GM21619 (cell line): ENCODE data around the gene SAA1.
A peak's percentile ranks its signal among the peaks of the same experiment; 100 is the strongest.
"Not testable (repeated sequence)": the region's sequence is repeated elsewhere in the genome, so short reads cannot be mapped to it uniquely, and the experiment has no call there.

Experiments used
- ATAC-seq: cut with Tn5 transposase; IDR thresholded peaks from one replicate; pipeline ENCODE4 v1.9.1; 2021; ENCODE audit not compliant: unreplicated experiment

The SAA1 gene

DNA sequence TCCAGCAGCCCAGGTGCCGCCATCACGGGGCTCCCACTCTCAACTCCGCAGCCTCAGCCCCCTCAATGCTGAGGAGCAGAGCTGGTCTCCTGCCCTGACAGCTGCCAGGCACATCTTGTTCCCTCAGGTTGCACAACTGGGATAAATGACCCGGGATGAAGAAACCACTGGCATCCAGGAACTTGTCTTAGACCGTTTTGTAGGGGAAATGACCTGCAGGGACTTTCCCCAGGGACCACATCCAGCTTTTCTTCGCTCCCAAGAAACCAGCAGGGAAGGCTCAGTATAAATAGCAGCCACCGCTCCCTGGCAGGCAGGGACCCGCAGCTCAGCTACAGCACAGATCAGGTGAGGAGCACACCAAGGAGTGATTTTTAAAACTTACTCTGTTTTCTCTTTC is at the start of gene SAA1:
Gene SAA1, plus strand, starts transcription at position 316 of the 400 bp plus-strand sequence. CDS start 624 bp downstream, outside the sequence.
- ATAC-seq = no peak

DNA sequence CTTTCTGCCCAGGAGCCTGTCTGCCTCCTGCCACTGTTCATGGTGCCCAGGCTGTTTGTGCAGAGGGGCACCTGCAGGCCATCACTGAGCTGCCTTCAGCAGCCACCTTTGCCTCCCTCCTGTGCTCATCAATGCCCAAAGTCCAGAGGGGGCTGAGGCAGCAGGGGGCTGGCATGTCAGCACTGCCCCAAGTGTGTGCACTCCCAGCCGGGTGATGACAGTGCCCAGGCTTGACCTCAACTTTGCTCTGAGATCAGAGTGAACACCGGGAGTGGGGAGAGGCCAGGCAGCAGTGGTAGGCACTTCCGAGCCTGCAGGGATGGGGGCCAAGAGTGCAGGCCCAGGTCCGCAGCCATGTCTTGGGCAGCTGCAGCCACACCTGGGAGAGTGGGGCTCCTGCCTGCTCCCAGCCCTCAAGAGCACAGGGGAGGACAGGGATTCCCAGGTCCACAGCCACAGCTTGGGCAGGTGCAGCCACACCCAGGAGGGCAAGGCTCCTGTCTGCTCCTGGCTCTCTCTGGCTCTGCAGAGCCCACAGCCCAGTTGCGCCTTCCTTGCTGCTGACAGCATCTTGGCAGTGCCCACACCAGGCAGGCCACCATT is 44.7 kb upstream of the SAA1 start:
- ATAC-seq = no peak

DNA sequence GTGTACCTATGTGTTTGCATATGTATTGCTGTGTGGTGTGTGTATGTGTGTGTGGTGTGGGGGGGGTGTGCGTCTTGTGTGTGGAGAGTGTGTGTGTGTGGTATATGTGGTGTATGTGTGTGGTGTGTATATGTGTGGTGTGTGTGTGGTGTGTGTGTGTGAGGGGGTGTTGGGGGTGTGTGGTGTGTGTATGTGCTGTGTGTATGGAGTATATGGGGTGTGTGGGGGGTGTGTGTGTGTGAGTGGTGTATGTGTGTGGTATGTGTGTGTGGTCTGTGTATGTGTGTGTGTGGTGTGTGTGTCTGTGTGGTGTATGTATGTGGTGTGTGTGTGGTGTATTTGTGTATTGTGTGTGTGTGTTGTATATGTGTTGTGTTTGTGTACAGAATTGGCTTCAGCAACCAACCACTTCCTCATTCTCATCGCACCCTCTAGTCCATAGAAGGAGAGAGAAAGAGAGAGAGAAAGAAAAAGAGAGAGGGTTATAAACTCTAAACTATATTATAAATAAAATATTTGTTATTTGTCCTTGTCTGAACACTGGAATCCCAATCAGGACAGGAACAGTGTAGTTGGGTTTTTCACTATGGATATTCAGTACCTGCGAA is 43.1 kb upstream of the SAA1 start:
- ATAC-seq = no peak

DNA sequence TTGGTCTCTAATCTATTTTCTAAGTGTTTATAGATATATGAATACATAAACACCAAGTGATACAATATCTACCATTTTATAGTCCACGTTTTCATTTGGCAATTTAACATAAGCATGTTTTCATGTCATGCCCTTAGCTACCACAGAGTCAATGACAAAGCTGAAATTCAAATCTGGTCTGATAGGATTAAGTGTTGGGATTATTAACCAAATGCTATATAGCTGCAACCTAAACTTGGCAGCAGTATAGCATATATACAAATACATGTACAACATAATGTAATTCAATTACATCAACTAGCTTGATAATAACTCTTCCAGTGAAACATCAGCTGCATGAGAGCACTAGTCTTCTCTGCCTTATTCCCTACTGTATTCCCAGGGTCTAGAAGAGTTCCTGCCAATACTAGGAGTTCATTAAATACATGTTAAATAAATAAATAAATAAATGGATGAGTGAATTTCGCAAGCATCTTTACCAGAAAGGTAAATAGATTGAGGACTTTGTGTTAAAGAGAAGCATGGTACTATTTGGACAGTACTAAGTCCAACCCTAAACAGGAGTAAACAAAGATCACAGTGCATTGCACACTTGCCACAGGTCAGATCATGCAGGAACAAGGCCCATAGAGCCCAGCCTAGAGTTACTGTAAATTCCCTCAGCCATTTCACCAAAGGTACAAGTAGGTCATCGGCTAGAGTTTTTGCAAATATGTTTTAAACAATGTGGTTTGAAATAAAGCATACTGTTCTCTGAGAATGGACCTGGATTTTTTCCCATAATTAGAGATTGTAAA is 42.3 kb upstream of the SAA1 start:
- ATAC-seq = no peak

DNA sequence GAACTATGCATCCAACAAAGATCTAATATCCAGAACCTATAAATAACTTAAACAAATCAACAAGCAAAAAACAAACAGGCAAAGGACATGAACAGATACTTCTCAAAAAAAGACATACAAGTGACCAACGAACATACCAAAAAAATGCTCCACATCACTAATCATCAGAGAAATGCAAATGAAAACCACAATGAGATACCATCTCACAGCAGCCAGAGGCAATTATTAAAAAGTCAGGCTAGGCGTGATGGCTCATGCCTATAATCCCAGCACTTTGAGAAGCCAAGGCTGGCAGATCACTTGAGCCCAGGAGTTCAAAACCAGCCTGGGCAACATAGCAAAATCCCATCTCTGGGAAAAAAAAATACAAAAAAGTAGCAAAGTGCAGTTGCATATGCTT is 40.2 kb upstream of the SAA1 start:
- no peak for ATAC-seq

DNA sequence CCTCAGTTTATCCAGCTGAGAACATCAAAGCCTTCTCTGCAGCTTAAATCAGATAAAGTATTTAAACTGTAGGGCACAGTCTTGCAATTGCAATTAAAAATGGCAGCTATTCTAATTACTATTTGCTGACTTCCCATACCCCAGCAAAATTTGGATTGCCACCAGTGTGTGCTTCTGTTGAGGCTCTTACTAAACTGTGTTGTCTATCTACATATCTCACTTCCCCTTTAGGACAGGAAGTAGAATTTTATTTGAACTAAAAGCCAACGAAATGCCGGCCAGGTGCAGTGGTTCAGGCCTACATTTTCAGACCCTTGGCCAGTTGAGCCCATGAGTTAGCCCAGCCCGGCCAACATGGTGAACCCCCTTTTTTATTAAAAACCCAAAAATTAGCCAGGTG is 36.6 kb upstream of the SAA1 start:
- peak; percentile 96 for ATAC-seq

DNA sequence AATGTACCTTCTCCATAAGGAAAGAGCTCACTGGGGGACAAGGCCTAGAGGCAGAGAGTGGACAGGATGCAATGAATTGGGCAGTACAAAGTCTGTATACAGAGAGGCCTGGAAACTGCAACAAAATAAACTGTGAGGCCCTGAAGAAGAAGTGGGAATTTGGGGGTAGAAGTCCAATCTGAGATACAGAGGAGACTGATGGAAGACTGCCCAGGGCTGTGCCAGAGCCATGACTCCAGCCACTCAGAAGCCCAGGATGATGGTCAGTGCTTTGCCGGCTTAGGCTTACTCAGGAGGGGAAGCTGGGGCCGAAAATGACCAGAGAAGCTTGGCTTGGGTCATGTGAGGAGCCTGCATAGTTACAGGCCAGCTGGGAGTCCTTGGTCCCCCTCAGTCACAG is 35.2 kb upstream of the SAA1 start:
- no peak for ATAC-seq

DNA sequence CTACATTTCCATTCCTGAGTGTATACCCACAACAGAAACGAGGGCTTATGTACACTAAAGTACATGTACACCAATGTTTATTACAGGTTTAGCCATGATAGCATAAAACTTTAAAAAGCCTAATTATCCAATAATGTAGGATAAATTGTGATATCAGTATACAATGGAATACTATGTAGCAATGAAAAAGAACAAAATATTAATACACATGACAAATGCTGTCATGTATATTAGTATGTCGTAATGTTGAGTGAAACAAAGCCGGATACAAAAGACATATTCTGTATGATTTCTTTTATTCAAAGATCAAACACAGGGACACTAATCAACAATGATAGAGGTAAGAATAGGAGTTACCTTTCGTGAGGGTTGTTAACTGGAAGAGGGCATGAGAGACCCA is 32.2 kb upstream of the SAA1 start:
- ATAC-seq = no peak

DNA sequence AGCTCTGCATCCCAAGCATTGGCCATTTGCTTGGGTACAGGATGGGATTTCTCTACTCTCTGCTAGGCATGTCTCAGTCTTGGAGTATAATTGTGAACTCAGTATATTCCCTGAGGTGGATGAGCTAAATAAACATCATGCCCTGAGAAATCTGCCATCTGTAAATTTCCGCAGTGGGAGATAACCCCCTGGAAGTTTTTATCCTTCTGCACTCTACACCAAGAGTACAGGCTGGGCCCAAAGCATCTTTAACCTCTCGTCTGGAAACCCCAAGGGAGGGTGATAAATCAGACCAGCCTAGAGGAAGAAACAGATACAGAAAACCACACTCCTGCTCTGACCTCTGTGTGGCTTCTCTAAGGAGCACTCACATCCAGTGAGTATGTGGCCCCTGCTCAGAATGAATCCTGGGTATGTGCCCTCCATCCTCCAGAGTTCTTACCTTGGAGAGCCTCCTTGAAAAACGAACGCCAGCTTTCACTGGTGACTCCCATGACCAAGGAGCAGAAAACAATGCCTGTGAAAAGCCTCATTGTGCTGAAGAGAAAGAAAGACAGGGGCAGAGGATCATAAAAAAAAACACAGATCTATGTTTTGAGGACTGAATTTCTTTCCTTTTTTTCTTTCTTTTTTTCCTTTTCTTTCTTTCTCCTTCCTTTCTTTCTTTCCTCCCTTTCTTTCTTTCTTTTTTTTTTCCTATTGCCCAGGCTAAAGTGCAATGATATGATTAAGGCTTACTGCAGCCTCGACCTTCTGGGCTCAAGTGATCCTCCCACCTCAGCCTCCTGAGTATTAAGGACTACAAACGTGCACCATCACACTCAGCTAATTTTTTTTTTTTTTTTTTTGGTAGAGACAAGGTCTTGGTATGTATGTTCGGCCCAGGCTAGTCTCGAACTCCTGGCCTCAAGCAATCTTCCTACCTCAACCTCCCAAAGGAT is 30.4 kb upstream of the SAA1 start:
- no peak for ATAC-seq

DNA sequence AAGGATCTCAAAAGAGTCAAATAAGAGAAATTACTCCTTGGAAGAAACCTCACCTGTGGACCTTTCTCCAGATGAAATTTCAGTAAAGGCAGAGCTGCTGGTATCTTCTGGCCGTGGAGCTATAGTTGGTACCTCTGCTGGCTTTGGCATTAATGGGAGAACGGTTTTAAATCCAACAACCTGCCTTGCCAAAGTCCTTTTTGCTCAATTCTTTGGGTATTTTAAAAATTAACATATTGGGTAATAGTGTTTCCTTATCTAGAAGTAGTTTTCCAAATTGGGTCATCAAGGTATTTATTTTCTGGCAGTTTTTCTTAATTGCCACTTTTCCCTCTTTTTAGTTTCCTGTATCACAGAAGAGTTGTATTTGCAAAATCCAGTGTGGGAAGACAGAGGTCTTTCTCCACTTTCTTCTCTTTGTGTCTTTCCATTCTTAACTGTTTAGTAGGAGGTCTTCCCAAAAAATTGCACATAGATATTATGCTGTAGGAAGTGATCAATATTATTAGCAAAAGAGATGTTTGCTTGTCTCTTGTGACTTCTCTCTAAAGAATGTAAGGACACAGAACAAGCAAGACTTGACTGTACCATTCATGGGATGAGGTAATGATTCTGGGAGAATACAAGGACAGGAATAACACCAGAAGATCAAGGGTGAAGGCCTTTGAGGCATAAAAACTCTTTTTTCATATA is 29.3 kb upstream of the SAA1 start, which contains the start of gene SAA4:
Gene SAA4, minus strand, starts transcription at position 139 of the 693 bp plus-strand sequence. CDS start 876 bp downstream, outside the sequence.
- no peak for ATAC-seq

DNA sequence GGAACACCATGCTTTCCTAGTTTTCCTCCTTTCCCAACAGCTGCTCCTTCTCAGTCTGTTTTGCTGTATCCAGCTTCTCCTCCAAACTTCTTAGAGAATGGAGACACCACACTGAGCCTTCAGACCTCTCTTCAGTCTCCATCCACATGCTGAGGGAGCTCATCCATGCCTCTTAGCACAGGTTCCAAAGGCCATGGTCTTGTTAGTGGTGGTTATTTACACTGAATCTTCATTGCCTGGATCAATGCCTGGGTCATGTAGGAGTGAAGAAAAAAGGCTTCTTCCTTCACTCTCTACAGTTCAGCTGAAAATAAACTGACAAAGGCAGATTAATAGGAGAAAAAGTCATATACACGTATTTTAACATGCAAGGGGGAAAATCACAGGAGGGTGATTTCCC is 26.4 kb upstream of the SAA1 start:
- no peak for ATAC-seq

DNA sequence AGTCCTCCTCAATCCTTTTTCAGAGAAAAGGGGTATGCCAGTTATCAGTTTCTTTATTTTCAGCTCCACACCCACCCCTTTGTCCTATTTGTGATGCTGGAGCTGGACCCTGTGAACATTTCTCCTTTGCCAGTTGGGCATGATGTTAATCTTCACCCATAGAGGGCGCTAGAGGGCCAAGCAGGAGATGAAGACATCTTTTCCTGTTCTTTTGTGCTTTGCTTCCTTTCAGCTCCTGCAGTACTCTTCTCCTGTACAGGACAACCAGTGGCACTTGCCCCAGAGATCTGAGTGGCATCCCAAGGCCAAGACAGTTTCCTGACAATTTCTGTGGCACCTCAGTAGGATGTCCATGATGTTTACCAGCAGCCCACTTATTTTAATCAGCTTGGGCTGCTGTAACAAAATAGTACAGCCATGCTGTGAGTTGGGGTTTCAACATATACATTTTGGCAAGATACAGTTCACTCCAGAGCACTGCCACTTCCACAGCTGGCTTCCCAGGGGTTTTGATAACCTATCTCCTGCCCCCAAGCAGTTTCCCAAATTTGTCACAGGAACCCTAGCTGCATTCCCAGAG is 22.2 kb upstream of the SAA1 start:
- ATAC-seq = no peak

DNA sequence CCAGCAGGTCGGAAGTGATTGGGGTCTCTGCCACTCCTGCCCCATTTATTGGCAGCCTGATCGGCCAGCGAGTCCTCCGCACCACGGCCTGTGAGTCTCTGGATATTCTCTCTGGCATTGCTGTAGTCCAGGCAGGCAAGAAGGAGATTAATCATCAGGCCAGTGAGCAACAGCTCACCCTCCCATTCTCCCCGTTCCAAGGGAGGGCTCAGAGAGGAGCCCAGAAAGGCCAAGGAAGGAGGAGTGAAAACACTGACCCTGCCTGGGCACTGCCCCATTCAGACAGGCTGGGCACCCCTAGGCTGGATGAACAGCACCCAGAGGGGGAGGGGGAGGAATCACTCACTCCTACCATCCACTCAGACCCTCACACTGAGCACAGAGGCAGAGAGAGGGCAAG is 20.7 kb upstream of the SAA1 start:
- no peak for ATAC-seq

DNA sequence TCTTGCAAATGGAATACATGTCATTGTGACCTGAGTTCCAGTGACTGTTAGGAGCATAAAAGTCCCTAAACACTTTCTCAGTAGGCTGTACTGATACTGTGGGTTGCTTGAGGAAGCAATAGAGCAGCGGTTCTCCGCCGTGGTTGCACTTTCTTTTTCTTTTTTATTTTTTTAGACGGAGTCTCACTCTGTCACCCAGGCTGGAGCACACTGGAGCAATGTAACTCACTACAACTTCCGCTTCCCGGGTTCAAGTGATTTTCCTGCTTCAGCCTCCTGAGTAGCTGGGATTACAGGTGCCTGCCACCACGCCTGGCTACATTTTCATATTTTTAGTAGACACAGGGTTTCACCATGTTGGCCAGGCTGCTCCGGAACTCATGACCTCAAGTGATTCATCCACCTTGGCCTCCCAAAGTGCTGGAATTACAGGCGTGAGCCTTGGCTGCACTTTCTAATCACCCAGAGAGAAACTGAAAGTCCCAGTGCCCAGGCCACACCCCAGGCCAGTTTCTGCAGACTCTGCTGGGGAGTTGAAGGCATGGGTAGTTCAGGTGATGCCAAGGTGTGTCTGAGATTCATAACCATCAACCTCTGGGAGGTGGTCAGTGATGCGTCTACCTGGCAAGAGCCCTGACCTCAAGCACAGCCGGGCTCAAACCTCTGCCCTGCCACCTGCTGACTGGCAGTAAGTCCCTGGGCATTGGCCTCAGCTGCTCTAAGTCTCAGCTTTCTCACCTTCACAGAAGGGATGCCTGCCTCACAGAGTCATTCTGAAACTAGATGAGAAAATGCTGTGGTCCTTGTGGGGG is 19.5 kb upstream of the SAA1 start:
- peak; percentile 75 for ATAC-seq

DNA sequence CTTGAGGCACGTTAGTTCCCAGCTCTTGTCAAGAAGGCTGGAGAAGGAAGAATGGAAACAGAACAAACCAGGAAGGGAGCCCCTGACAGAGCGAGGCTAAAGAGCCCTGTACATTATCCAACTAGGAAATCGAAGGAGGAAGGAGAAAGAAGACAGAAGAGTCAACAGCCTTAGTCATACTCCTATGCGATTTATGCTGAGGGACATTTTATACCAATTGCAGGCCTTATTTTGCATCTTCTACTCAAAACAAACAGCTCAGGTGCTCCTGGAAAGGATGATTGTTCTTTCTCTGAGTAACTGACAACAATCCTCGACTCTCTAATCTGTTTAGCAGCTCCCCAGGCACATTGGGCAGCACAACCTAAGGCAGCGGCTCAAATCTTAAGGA is 18.9 kb upstream of the SAA1 start:
- not testable (repeated sequence) for ATAC-seq

DNA sequence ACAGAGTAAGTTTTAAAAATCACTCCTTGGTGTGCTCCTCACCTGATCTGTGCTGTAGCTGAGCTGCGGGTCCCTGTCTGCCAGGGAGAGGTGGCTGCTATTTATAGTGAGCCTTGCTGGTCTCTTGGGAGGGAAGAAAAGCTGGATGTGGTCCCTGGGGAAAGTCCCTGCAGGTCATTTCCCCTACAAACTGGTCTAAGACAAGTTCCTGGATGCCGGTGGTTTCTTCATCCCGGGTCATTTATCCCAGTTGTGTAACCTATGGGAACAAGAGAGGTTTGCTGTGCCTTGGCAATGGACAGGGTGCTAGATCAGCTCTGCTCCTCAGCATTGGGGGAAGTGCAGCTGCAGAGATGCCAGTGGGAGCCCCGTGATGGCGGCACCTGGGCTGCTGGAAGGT is 17.5 kb upstream of the SAA1 start, which contains the start of gene SAA2:
Gene SAA2, minus strand, starts transcription at position 108 of the 400 bp plus-strand sequence. CDS start 657 bp downstream, outside the sequence.
- ATAC-seq = no peak

DNA sequence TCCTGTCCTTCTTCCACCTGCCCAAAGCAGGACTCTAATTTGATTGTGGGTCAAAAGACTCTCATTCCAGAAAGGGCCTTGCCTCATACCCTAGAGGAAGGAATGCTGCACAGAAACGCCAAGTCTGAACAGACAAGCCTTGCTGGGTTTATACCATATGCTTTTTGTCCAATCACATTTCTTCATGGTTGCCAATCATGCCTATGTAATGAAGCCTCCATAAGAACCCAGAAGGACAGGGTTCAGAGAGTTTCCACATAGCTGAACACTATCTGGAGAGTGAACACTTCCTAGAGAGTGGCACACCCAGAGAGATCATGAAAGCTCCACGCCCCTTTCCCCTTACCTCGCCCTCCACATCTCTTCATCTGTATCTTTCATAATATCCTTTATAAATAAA is 12.8 kb upstream of the SAA1 start:
- ATAC-seq = no peak

DNA sequence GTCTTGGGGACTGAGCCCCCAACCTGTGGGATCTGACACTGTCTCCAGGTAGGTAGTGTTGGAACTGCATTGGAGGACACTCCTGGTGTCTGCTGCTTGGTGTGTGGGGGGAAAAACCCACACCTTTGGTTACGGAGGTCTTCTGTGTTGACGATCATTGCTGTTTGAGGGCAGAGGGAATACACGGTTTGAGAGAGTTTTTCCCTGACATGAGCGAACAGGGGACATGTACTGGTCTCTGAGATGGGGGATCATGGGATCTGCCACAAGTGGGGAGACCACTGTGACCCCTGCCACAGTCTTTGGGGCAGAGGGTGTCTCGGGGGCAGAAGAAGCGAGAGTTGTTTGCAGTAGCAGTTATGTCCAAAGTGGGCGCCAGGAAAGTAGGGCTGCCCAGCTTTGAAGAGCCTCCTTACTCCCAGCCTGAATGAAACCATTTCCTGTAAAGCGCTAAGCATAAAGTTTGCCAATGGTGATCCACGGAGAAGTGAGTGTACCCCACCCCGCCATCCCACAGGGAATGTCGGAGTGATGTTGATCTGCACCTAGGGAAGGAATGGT is 12.2 kb upstream of the SAA1 start:
- ATAC-seq = no peak
